Cerebellar cortex (tissue), 1 donor: Measurements from ENCODE around the gene AKAP13.
"Not testable (repeated sequence)": the region's sequence is repeated elsewhere in the genome, so short reads cannot be mapped to it uniquely, and the experiment has no call there.

Experiments used
- DNase-seq: peaks from one replicate; pipeline ENCODE4 v3.0.0-alpha.2; 2015; ENCODE audit warnings: low spot score

The AKAP13 gene

GRCh38 chr15:85793641-85794597, 413.5 kb downstream of the AKAP13 start:
- no peak for DNase-seq

DNA sequence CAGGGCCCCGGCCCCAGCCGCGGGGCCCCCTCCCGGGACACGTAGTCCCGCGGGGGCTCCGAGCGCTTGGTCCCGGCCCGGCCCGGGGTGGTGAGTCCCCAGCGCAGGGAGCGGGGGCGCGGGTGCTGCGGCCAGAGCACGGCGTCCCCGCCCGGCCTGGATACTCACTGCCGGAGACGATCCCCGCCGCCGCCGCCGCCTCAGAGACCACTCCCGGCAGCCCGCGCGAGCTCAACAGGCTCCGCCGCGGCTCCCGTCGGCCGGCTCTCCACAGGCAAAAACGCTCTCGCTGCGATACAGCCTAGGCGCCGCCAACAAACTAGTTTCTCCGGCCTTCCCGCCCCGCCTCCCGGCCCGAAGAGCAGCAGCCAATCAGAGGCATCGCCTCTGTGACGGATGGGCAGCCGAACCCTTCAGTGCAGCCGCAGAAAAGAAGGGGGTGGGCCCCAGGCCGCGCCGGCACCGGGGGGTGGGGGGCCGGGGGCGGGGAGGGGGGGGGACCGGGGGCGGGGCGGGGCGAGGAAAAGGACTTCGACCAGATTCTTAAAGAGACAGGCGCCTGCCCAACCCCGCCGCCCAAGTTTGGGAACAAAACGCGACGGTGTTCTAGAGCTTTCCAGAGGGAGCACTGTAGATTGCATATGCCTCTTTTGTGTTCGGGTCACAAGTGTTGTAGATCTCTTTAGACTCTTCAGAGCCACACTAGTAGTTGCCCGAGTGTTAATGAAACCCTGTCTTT, 414.4 kb downstream of the AKAP13 start, which contains the start of gene KLHL25:
Gene KLHL25 (minus strand): TSS at position 328 of the 739 bp plus-strand sequence. CDS start 25,115 bp downstream, outside the sequence.
- peak; percentile 95 for DNase-seq

- DNase-seq, result no peak
Measured at GRCh38 chr15:85795337-85796305, 415.2 kb downstream of the AKAP13 start.

GRCh38 chr15:85796371-85796770, 416.0 kb downstream of the AKAP13 start:
- DNase-seq, result not testable (repeated sequence)
